Stomach smooth muscle (tissue), 2 donors: ENCODE results near the gene ZFHX3.

Experiments used
- H3K27ac ChIP-seq: one replicate; pipeline ENCODE4 v1.7.0; 2013; ENCODE audit warnings: mild to moderate bottlenecking, low read length, inconsistent platforms
- H3K27me3 ChIP-seq, 2 donors: one replicate each; pipeline ENCODE4 v1.7.0; 2013; ENCODE audit warnings: low read length in 2 of 2; ENCODE audit not compliant: insufficient read depth in 2 of 2, control insufficient read depth in 1 of 2
- H3K36me3 ChIP-seq, 2 donors: one replicate each; pipeline ENCODE4 v1.7.0; 2013; ENCODE audit warnings: low read length in 2 of 2; ENCODE audit not compliant: control insufficient read depth in 2 of 2, insufficient read depth in 2 of 2
- H3K4me1 ChIP-seq: one replicate; pipeline ENCODE4 v1.7.0; 2013; ENCODE audit warnings: low read length; ENCODE audit not compliant: control insufficient read depth, insufficient read depth
- H3K4me3 ChIP-seq, 2 donors: one replicate each; pipeline ENCODE4 v1.7.0; 2013; ENCODE audit warnings: low read length in 2 of 2
- H3K9ac ChIP-seq, 2 donors: one replicate each; pipeline ENCODE4 v1.7.0; 2013; ENCODE audit warnings: low read length in 2 of 2, mild to moderate bottlenecking in 1 of 2
- H3K9me3 ChIP-seq, 2 donors: one replicate each; pipeline ENCODE4 v1.7.0; 2013; ENCODE audit warnings: low read length in 2 of 2; ENCODE audit not compliant: control insufficient read depth in 2 of 2
- donor health status: healthy.
- donor health status: Pancreatic carcinoma.

ZFHX3 gene

DNA sequence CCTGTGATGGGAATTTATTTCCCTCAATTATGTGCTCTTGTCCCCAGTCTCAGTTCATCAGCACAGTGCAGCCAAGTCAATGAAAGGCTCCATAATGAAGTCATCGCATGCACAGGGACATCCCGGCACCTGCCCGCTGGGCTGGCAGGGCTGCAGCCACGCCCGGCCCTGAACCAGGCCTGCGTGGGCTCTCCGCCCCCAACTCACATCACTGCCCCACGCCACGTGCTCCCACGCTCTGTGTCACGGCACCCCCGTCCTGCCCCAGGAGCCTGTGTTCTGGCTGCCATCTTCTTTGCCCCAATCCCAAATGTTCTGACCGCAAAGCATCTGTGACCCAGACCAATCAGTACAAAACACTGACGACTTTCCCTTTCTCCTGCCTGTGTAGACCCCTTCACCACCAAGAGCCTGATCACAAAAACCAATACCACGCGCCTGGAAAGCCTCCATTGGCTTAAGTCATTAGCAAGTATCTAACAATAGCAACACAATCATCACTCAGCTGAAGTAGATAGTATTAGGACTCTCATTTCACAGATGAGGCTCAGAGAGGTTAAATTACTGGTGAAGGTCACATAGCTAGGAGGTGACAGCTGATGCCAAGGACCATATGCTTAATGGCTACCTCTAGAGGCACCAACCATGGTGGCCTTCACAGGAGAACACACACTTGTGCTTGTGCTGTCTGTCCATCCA lies 202.5 kb downstream of the ZFHX3 start:
- Histone ChIP-seq H3K27me3 (no peaks in the 10 kb centered on the region), H3K4me3 (no peak overlapping the region), H3K9ac (no peak overlapping the region), H3K4me1 (peaks cover 59% of the 10 kb centered on the region), H3K9me3 (no peaks in the 10 kb centered on the region), H3K27ac (no peak overlapping the region), H3K36me3 (no peaks in the 10 kb centered on the region)

DNA sequence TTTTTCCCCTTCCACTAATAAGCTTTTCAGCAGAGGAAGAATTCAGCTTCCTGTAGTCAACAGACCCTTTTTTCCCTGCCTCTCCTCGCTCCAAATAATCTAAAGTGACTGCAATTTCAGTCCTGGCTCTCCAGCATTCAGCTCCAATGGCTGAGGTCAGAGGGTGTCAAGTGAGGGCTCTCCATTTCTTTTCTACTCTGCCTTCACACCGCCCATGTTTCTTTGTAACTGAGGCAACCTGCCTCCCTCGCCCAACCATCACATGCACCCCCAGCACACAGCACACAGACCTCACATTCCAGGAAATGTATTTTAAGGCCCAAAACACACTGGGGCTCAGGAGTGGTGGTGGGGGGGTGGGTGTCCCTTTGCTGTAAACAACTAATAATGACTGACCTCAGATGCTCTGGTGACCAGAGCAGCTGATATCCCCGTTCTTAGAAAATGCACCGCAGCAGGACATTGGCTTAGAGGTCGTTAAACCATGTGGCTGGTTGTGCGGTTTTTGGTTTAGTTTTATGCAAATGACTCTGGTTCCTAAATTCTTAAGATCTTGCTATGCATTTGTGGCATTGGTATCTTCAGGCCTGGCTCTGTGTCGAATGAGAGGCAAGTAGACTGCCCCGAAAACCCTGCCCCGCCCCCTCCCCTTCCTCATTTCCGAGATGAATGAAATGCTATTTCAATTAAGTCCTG lies 203.6 kb downstream of the ZFHX3 start:
- H3K27ac ChIP-seq: no peak overlapping the region
- peaks cover 50% of the 10 kb centered on the region for H3K4me1 ChIP-seq
- H3K36me3 ChIP-seq: no peaks in the 10 kb centered on the region
- H3K9me3 ChIP-seq: no peaks in the 10 kb centered on the region
- H3K27me3 ChIP-seq: no peaks in the 10 kb centered on the region
- no peak overlapping the region for H3K9ac ChIP-seq
- H3K4me3 ChIP-seq: no peak overlapping the region

DNA sequence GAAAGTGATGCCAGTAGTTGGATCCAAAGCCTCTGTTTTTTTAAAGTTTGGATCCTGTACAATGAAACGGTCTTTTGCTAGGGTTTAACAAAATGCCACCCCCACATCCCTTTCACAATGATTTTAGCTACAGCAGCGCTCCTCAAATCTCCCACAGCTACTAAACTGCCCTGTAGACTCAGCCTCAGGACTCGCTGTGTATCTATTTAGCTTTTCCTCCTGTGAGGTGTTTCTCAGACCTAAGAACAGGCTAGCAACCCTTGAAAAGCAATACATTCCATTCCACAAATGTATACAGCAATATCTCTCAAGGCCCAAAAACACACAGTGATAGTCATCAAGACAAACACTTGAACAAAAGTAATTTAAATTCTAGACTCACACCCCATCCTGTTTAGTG lies 206.4 kb downstream of the ZFHX3 start:
- no peaks in the 10 kb centered on the region for H3K9me3 ChIP-seq

DNA sequence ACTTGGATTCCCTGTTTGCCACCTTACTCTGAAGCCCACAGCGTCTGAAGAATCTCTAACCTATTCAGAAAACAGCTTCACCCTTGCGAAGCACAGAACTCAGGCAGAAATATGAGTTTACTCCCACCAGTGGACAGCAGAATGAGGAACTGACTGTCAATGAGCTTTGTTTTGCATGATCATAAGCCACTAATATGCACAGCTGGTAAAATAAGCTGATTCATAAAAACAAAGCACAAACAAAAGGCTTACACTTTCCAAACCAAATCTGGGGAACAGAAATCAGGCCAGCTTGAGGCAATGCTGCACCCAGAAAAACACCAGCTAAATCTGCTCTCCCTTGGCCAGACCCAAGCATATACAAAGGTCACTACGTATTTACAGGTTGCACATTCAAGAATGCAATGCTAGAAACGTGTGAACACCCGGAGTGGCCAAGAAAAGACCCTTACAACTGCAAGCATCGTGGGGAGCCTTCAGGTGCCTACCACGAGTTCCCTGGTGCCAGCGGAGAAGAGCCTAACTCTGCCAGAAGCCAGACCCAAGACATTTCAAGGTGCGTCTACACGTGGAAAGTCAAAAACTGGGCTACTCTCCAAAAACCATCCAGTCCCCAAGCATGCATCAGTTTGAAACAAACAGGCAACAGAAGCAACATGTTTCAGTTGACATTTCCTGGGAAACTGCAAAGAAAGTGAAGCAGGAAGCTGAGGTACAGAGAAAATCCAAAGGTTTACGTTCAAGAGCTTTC lies 207.1 kb downstream of the ZFHX3 start:
- Histone ChIP-seq H3K36me3 (no peaks in the 10 kb centered on the region), H3K9me3 (no peaks in the 10 kb centered on the region), H3K4me1 (peaks cover 31% of the 10 kb centered on the region), H3K9ac (no peak overlapping the region), H3K27ac (no peak overlapping the region), H3K27me3 (no peaks in the 10 kb centered on the region), H3K4me3 (peak overlapping the region in 1 of 2 donors; percentile 22)

More for the DNA sequence above, 206.4 kb downstream of the ZFHX3 start:
- Histone ChIP-seq H3K4me3 (no peak overlapping the region), H3K9ac (no peak overlapping the region), H3K27ac (no peak overlapping the region), H3K4me1 (peaks cover 35% of the 10 kb centered on the region), H3K36me3 (no peaks in the 10 kb centered on the region), H3K27me3 (no peaks in the 10 kb centered on the region)

GRCh38 chr16:72838951-72839350 lies 209.0 kb downstream of the ZFHX3 start:
- Histone ChIP-seq H3K4me1 (peaks cover 27% of the 10 kb centered on the region), H3K27ac (peak overlapping the region; percentile 73), H3K9me3 (no peaks in the 10 kb centered on the region), H3K4me3 (no peak overlapping the region), H3K9ac (no peak overlapping the region), H3K27me3 (no peaks in the 10 kb centered on the region), H3K36me3 (no peaks in the 10 kb centered on the region)

DNA sequence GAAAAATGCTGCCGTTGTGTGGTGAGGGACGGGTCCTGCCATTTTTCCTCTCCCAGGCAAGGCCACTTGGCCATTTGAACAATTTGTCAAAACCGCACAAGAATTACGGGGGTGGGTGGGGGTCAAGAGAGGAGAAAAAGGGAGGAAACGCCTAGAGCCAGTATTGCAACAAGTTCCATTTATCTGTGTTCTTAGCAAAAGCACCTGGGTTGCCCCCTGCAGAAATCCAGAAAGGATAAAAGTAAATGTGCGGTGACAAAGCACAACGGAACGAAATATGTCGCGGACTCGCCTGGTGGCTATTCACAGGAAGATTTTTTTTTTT lies 209.4 kb downstream of the ZFHX3 start:
- Histone ChIP-seq H3K27ac (peak overlapping the region; percentile 73), H3K27me3 (no peaks in the 10 kb centered on the region), H3K4me1 (peaks cover 25% of the 10 kb centered on the region), H3K4me3 (peak overlapping the region in 1 of 2 donors; percentile 6), H3K36me3 (no peaks in the 10 kb centered on the region), H3K9ac (peak overlapping the region in 1 of 2 donors; percentile 54), H3K9me3 (no peaks in the 10 kb centered on the region)

DNA sequence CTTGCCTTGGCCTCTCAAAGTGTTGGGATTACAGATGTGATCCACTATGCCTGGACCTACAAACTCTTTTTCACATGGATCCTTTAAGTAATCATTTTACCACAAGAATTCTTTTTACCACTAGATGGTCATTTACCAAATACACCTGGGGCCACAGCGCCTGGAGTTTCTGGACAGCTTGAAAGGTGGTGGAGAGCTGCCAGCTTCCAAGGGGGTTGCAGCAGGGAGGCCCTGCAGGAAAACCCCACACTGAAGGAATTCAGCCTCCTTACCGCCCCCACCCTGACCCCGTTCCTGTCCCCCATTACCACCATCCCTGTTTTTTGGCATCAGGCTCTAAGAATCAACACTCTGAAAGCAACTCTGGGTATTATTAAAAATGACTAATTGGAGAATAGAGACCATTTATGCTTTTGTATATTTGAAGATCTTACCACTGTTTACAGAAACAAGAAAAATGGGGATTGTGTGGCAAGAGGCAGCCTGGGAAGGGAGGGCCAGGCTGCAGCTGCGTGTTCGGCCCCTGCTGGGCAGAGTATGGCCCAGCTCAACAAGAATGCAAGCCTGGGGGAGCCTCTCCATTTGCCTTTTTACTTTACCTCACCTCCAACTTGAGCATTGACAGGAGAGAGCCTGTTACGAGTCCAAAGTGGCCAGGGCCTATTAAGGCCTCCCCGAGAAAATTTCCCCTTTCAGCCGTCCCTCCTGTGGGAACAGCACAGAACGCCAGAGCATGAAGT lies 209.9 kb downstream of the ZFHX3 start:
- H3K9ac ChIP-seq: peak overlapping the region in 1 of 2 donors; percentile 54
- no peaks in the 10 kb centered on the region for H3K27me3 ChIP-seq
- no peaks in the 10 kb centered on the region for H3K36me3 ChIP-seq
- no peak overlapping the region for H3K4me3 ChIP-seq
- no peaks in the 10 kb centered on the region for H3K9me3 ChIP-seq
- peak overlapping the region; percentile 73 for H3K27ac ChIP-seq
- peaks cover 28% of the 10 kb centered on the region for H3K4me1 ChIP-seq

- H3K36me3 ChIP-seq: no peaks in the 10 kb centered on the region
- H3K27me3 ChIP-seq: no peaks in the 10 kb centered on the region
- no peak overlapping the region for H3K27ac ChIP-seq
- H3K9me3 ChIP-seq: no peaks in the 10 kb centered on the region
- peaks cover 34% of the 10 kb centered on the region for H3K4me1 ChIP-seq
- H3K4me3 ChIP-seq: no peak overlapping the region
- no peak overlapping the region for H3K9ac ChIP-seq
Measured at GRCh38 chr16:72836985-72837384, 210.9 kb downstream of the ZFHX3 start.

GRCh38 chr16:72836181-72836580 lies 211.7 kb downstream of the ZFHX3 start:
- Histone ChIP-seq H3K9me3 (no peaks in the 10 kb centered on the region), H3K27me3 (no peaks in the 10 kb centered on the region), H3K4me1 (peaks cover 29% of the 10 kb centered on the region), H3K36me3 (no peaks in the 10 kb centered on the region), H3K27ac (no peak overlapping the region), H3K4me3 (no peak overlapping the region), H3K9ac (no peak overlapping the region)

DNA sequence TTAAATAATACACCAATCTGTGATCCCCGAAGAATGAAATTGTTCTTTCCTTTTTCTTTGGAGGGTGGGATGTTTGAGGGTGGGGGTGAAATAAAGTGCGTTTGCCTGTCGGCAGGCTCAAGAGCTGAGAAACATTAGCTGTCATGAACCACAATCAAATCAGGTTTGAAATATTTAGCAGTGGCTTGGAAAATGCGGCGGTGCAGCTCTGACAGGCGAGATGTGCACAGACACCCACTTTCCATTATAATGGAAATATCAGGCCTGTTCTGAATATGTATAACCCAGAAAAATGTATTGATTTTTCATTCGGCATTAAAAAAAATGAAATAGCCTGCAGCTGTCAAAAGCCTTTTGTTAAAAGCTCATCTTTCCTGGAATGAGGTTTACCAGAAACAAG lies 212.8 kb downstream of the ZFHX3 start:
- Histone ChIP-seq H3K4me1 (peaks cover 26% of the 10 kb centered on the region), H3K27me3 (no peaks in the 10 kb centered on the region), H3K9ac (no peak overlapping the region), H3K27ac (no peak overlapping the region), H3K4me3 (no peak overlapping the region), H3K9me3 (no peaks in the 10 kb centered on the region), H3K36me3 (no peaks in the 10 kb centered on the region)
